Hindlimb muscle (tissue), 1 donor: ENCODE measurements around the gene AQP12A. TPM values are rescaled to one million over a fixed set of nuclear protein-coding genes. Genes with fewer than 3 reads are reported as not detected.
"Not testable (repeated sequence)": the region's sequence is repeated elsewhere in the genome, so short reads cannot be mapped to it uniquely, and the experiment has no call there.

Experiments used
- DNase-seq: peaks from one replicate; pipeline ENCODE4 v3.0.0-alpha.2; 2013
- polyA plus RNA-seq: library from polyadenylated mRNA; unstranded; fragments of 120-200 nt; gene quantifications from one replicate; pipeline ENCODE4 v1.2.1, GENCODE V29; 2013; ENCODE audit not compliant: insufficient read length

The AQP12A gene
- polyA plus RNA-seq, 1 donor: 0.74 TPM

- no peak for DNase-seq
These were observed 29.0 kb upstream of the AQP12A start for GRCh38 chr2:240662681-240663080.

GRCh38 chr2:240663546-240664190 is 28.0 kb upstream of the AQP12A start:
- DNase-seq: no peak

GRCh38 chr2:240664622-240665021 is 27.0 kb upstream of the AQP12A start:
- DNase-seq: no peak

- no peak for DNase-seq
These were observed 21.3 kb upstream of the AQP12A start for GRCh38 chr2:240670402-240670801.

GRCh38 chr2:240670950-240671349 is 20.7 kb upstream of the AQP12A start:
- no peak for DNase-seq

- no peak for DNase-seq
These were observed 19.5 kb upstream of the AQP12A start for GRCh38 chr2:240672076-240672700.

- DNase-seq: no peak
These were observed 18.9 kb upstream of the AQP12A start for GRCh38 chr2:240672701-240673190.

- not testable (repeated sequence) for DNase-seq
These were observed 17.0 kb upstream of the AQP12A start for GRCh38 chr2:240674461-240675184.

- DNase-seq: not testable (repeated sequence)
These were observed 16.3 kb upstream of the AQP12A start for GRCh38 chr2:240675345-240675744.

GRCh38 chr2:240678043-240678442 is 13.6 kb upstream of the AQP12A start:
- DNase-seq: not testable (repeated sequence)

GRCh38 chr2:240678909-240679308 is 12.8 kb upstream of the AQP12A start:
- DNase-seq: not testable (repeated sequence)

GRCh38 chr2:240680185-240680584 is 11.5 kb upstream of the AQP12A start:
- DNase-seq: not testable (repeated sequence)

GRCh38 chr2:240682431-240683224 is 9.0 kb upstream of the AQP12A start, which contains the start of gene AQP12B:
TSS of gene AQP12B (minus strand) at chr2:240682885. CDS start at chr2:240682837, 48 bp downstream.
- DNase-seq: not testable (repeated sequence)

GRCh38 chr2:240683329-240683979 is 8.2 kb upstream of the AQP12A start:
- not testable (repeated sequence) for DNase-seq

GRCh38 chr2:240683980-240684728 is 7.5 kb upstream of the AQP12A start:
- not testable (repeated sequence) for DNase-seq

- DNase-seq: no peak
These were observed 5.8 kb upstream of the AQP12A start for GRCh38 chr2:240685771-240686371.

- no peak for DNase-seq
These were observed 5.2 kb upstream of the AQP12A start for GRCh38 chr2:240686460-240686859.

- DNase-seq: no peak
These were observed 4.5 kb upstream of the AQP12A start for GRCh38 chr2:240687045-240687740.

GRCh38 chr2:240687741-240688552 is 3.7 kb upstream of the AQP12A start:
- DNase-seq: no peak
